ENCODE measurements around the gene ARID4B. TPM values are rescaled to one million over a fixed set of nuclear protein-coding genes. Genes with fewer than 3 reads are reported as not detected.
A peak's percentile ranks its signal among the peaks of the same experiment; 100 is the strongest.

ARID4B gene
- total RNA-seq, 1 experiment from 2014 or later = 48.7 TPM

- Mint-ChIP-seq H3K9me3 (ENCODE audit: unreplicated experiment) (no peaks in the 10 kb centered on the region), H3K27me3 (ENCODE audit: insufficient read depth, unreplicated experiment) (no peaks in the 10 kb centered on the region), H3K27ac (ENCODE audit: low read depth, unreplicated experiment) (no peak overlapping the region), H3K4me1 (ENCODE audit: insufficient read depth, unreplicated experiment) (no peaks in the 10 kb centered on the region), H3K36me3 (ENCODE audit: insufficient read depth, unreplicated experiment) (peaks cover 98% of the 10 kb centered on the region), H3K4me3 (ENCODE audit: unreplicated experiment) (no peak overlapping the region)
- DNase-seq (ENCODE audit: unreplicated experiment) = no peak
- ChIA-PET POLR2A (interaction anchor here (1.3 to 2.7 kb wide), 2 partner anchors 15 to 20 kb away, joined by 3 to 14 read pairs; partner anchors contain the start of gene RBM34), CTCF (no interaction called here)
- intact Hi-C loops (cut with micrococcal nuclease) = no loop called here
- TF ChIP-seq, protein P1, sequence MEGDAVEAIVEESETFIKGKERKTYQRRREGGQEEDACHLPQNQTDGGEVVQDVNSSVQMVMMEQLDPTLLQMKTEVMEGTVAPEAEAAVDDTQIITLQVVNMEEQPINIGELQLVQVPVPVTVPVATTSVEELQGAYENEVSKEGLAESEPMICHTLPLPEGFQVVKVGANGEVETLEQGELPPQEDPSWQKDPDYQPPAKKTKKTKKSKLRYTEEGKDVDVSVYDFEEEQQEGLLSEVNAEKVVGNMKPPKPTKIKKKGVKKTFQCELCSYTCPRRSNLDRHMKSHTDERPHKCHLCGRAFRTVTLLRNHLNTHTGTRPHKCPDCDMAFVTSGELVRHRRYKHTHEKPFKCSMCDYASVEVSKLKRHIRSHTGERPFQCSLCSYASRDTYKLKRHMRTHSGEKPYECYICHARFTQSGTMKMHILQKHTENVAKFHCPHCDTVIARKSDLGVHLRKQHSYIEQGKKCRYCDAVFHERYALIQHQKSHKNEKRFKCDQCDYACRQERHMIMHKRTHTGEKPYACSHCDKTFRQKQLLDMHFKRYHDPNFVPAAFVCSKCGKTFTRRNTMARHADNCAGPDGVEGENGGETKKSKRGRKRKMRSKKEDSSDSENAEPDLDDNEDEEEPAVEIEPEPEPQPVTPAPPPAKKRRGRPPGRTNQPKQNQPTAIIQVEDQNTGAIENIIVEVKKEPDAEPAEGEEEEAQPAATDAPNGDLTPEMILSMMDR (IDR thresholded peaks at IDR 0.05; ENCODE audit: unreplicated experiment) = no peak
- no TSS peak for BruUV-seq (replicated peaks)
Measured at GRCh38 chr1:235176486-235176885, 151.5 kb downstream of the ARID4B start.

- H3K4me1 Mint-ChIP-seq (ENCODE audit: insufficient read depth, unreplicated experiment) = no peaks in the 10 kb centered on the region
- H3K27me3 Mint-ChIP-seq (ENCODE audit: insufficient read depth, unreplicated experiment) = no peaks in the 10 kb centered on the region
- BruUV-seq (replicated peaks) = no TSS peak
- ChIA-PET POLR2A (interaction anchor here (4.0 kb wide), 1 partner anchor 10 kb away, joined by 32 read pairs; the partner anchor contains the start of gene RBM34), CTCF (no interaction called here)
- peak; percentile 67 for DNase-seq (ENCODE audit: unreplicated experiment)
- intact Hi-C loops (cut with micrococcal nuclease) = loop anchor here (10.0 kb wide), 1 partner anchor 695 kb away; the partner anchor contains the start of gene TARBP1
- TF ChIP-seq, protein P1 (IDR thresholded peaks at IDR 0.05; ENCODE audit: unreplicated experiment) = no peak
- H3K4me3 Mint-ChIP-seq (ENCODE audit: unreplicated experiment) = no peak overlapping the region
- H3K36me3 Mint-ChIP-seq (ENCODE audit: insufficient read depth, unreplicated experiment) = peaks cover 95% of the 10 kb centered on the region
- H3K27ac Mint-ChIP-seq (ENCODE audit: low read depth, unreplicated experiment) = no peak overlapping the region
- H3K9me3 Mint-ChIP-seq (ENCODE audit: unreplicated experiment) = no peaks in the 10 kb centered on the region
Measured at GRCh38 chr1:235169986-235170385, 158.0 kb downstream of the ARID4B start.

DNA sequence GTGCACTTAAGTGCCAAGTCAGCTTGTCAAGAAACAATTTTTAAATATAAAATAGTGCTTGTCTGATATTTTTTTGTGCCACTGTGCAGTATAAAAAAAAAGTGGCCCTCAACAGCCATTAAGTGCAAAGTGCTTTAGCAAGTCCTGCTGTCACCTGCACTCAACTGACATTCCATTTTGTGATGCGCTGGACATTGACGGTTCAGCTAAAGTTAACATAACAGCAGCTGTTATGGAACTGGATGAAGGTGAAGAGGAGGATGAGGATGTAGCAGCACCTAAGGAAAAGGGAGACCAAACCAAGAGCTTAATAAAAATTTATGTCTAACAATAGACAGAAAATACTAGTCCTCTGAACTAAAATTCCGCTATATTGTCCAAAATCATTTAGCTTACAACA is 159.6 kb downstream of the ARID4B start:
- BruUV-seq (replicated peaks) = no TSS peak
- Mint-ChIP-seq H3K27me3 (ENCODE audit: insufficient read depth, unreplicated experiment) (no peaks in the 10 kb centered on the region), H3K9me3 (ENCODE audit: unreplicated experiment) (no peaks in the 10 kb centered on the region), H3K4me1 (ENCODE audit: insufficient read depth, unreplicated experiment) (no peaks in the 10 kb centered on the region), H3K27ac (ENCODE audit: low read depth, unreplicated experiment) (peak overlapping the region; percentile 13), H3K36me3 (ENCODE audit: insufficient read depth, unreplicated experiment) (peaks cover 85% of the 10 kb centered on the region), H3K4me3 (ENCODE audit: unreplicated experiment) (no peak overlapping the region)
- CTCF ChIA-PET = interaction anchor here (0.5 to 0.7 kb wide), 2 partner anchors 15 to 284 kb away, joined by 3 read pairs; no protein-coding TSS in a partner anchor
- no peak for DNase-seq (ENCODE audit: unreplicated experiment)
- intact Hi-C loops (cut with micrococcal nuclease) = loop anchor here (10.0 kb wide), 1 partner anchor 694 kb away; the partner anchor contains the start of gene TARBP1
- POLR2A ChIA-PET = interaction anchor here (0.7 to 1.8 kb wide), 6 partner anchors 9 to 199 kb away, joined by 3 to 6 read pairs (median 4); partner anchors contain the start of genes TBCE and TOMM20
- TF ChIP-seq, protein P1 (IDR thresholded peaks at IDR 0.05; ENCODE audit: unreplicated experiment) = no peak

DNA sequence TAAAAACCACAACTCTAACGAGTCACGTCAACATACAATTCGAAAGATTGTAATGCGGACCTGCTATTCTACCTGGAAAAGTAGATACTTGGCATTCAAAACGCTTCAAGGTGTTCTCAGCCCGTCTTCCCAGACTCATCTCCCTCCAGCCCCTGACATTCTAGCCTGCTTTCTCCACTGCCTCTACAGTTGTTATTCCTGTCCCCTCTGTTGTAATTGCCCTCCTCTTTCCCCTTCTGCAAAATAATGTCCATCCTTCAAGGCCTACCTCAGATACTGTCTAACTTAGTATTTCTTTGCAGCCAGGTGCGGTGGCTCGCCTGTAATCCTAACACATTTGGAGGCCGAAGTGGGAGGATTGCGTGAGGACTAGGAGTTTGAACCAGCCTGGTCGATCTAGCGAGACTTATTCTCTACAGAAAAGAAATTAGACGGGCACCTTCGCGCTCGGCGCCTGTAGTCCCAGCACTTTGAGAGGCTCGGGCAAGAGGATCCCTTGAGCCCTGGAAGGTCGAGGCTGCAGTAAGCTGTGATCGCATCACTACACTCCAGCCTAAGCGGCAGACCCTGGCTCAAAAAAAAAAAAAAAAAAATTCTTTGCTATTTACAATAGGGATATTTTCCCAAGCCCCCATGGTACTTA is 166.2 kb downstream of the ARID4B start:
- Mint-ChIP-seq H3K27me3 (ENCODE audit: insufficient read depth, unreplicated experiment) (no peaks in the 10 kb centered on the region), H3K27ac (ENCODE audit: low read depth, unreplicated experiment) (peak overlapping the region; percentile 95), H3K36me3 (ENCODE audit: insufficient read depth, unreplicated experiment) (peaks cover 21% of the 10 kb centered on the region), H3K4me1 (ENCODE audit: insufficient read depth, unreplicated experiment) (peaks cover 14% of the 10 kb centered on the region), H3K4me3 (ENCODE audit: unreplicated experiment) (peak overlapping the region; percentile 84), H3K9me3 (ENCODE audit: unreplicated experiment) (no peaks in the 10 kb centered on the region)
- ChIA-PET POLR2A (interaction anchor here (0.6 to 7.8 kb wide), 44 partner anchors 10 to 1786 kb away, joined by 3 to 131 read pairs (median 8); partner anchors contain the start of genes B3GALNT2, COA6, TARBP1 and TBCE), CTCF (interaction anchor here (0.5 to 1.6 kb wide), 6 partner anchors 11 to 436 kb away, joined by 3 to 7 read pairs (median 4); no protein-coding TSS in a partner anchor)
- intact Hi-C loops (cut with micrococcal nuclease) = loop anchor here (1.0 to 10.0 kb wide), 4 partner anchors 58 to 687 kb away; partner anchors contain the start of genes ARID4B, GGPS1 and TARBP1
- DNase-seq (ENCODE audit: unreplicated experiment) = no peak
- BruUV-seq (replicated peaks) = TSS peak; percentile 80
- TF ChIP-seq, protein P1 (IDR thresholded peaks at IDR 0.05; ENCODE audit: unreplicated experiment) = no peak

Data from MCF 10A (cell line).